Epithelial cell of proximal tubule (primary cell): ENCODE data around the gene HS3ST3A1. TPM values are rescaled to one million over a fixed set of nuclear protein-coding genes. Genes with fewer than 3 reads are reported as not detected.

Experiments
- DNase-seq: peaks from one replicate; pipeline ENCODE4 v3.0.0-alpha.2; 2011; ENCODE audit warnings: low read depth
- H3K4me3 ChIP-seq: 2 replicates; pipeline ENCODE4 v1.5.1; 2011; ENCODE audit warnings: low read depth, mild to moderate bottlenecking, low read length
- CTCF ChIP-seq: conservative IDR thresholded peaks from 2 replicates; pipeline ENCODE4 v1.5.1; 2012; ENCODE audit warnings: low read depth, mild to moderate bottlenecking, low read length
- total RNA-seq: library from RNA; depleted of rRNA; stranded (reverse); fragments of >200 nt; gene quantifications from 2 replicates; pipeline ENCODE4 v1.2.3, GENCODE V29; 2015

The HS3ST3A1 gene
- total RNA-seq, 1 donor from 2014 or later: 5.8 TPM

GRCh38 chr17:13626703-13627102 lies 25.0 kb upstream of the HS3ST3A1 start:
- no peak overlapping the region for H3K4me3 ChIP-seq
- DNase-seq: no peak
- TF ChIP-seq CTCF: no peak

DNA sequence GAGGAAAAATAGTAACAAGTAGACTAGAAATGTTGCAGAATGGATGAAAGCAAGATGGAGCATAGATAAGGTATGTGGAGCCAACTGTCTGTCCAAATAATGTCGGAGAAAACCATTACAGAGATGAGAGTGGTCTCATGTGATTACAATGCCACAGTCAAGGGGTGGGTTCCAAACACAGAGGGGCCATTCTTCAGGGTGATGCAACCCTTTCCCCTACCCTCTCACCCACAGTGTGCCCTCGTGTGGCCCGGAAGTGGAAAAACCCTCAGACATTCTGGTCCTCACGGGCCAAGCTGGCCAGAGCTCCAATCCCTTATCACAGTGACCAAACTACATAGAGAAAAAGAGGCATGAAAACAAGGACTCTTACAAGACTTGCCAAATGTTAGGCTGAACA lies 17.7 kb upstream of the HS3ST3A1 start:
- H3K4me3 ChIP-seq: no peak overlapping the region
- no peak for DNase-seq
- TF ChIP-seq CTCF: no peak

DNA sequence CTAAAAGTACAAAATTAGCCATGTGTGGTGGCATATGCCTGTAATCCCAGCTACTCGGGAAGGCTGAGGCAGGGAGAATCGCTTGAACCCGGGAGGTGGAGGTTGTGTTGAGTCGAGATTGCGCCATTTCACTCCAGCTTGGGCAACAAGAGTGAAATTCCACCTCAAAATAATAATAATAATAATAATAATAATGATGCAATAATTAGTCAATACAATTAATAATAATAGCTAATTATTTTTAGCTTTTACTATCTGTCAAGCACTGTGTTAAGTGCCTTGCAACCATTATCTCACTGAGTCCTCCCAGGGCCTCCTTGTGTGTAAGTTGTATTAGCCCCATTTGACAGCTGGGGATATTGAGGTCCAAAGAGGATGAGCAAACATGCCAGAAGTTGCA lies 14.3 kb upstream of the HS3ST3A1 start:
- no peak for DNase-seq
- TF ChIP-seq CTCF: no peak
- no peak overlapping the region for H3K4me3 ChIP-seq

DNA sequence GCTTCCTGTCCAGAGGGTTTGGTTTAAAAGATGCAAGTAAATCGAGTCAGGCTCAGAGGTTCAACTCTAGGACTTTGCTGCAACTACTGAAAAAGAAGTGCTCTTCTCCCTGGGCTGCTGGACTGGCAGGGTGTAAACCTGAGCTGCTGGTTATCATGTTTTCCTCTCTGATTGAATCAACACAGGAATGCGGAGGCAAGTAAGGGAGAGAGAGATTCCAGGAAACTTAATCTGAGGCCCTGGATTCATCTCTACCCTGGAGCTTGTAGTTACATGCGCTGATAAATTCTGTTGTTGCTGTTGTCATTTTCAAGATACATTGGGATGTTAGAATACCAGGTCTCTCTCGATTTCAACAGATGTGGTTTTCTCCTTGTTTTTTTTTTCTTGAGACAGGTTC lies 8.2 kb upstream of the HS3ST3A1 start:
- DNase-seq: no peak
- no peak overlapping the region for H3K4me3 ChIP-seq
- no peak for TF ChIP-seq CTCF

GRCh38 chr17:13601322-13601775 lies 380 bp downstream of the HS3ST3A1 start:
- H3K4me3 ChIP-seq: peak overlapping the region; percentile 56
- no peak for TF ChIP-seq CTCF
- DNase-seq: no peak

DNA sequence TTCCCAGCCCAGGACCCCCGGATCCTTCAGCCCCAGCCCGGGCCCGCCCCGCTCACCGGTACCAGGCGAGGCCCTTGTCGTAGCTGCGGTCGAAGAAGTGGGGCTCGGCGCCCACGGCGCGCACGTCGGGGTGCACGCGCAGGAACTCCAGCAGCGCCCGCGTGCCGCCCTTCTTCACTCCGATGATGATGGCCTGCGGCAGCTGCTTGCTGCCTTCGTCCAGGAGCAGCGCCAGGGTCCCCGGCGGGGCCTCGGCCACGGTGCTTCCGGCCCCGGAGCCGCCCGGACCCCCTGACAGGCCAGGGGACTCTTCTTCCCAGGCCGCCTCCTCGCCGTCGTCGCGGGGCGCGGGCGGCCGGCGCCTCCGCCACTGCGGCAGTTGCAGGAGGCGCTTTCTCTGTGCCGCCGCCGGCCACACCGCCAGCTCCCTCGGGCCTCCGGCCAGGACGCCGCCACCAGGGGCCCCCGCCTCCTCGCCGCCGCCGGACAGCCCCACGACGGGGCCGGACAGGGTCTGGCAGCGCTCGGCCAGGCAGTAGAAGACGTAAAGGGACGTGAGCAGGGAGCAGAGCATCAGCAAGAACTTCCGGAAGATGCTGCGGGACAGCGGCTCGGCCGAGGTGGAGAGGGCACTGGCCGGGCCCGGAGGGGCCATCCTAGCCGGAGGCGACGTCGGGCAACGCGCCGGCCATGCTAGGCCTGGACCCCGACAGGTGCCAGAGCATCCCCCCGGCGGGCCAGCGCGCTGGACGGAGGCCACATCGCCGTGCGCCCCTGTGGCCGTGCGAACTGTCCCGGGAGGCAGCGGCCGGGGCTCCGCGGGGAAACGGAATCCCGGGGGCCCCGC lies 1.0 kb downstream of the HS3ST3A1 start:
- DNase-seq: no peak
- no peak for TF ChIP-seq CTCF
- peak overlapping the region; percentile 56 for H3K4me3 ChIP-seq

GRCh38 chr17:13599864-13600263 lies 1.9 kb downstream of the HS3ST3A1 start:
- H3K4me3 ChIP-seq: peak overlapping the region; percentile 56
- no peak for TF ChIP-seq CTCF
- no peak for DNase-seq
